DND-41 (cell line): ENCODE measurements around the gene ATXN7L1.

ENCODE experiments used
- CTCF ChIP-seq: IDR thresholded peaks from 2 replicates; pipeline ENCODE4 v1.5.1; 2012; ENCODE audit warnings: borderline replicate concordance, low read length, moderate library complexity, mild to moderate bottlenecking; ENCODE audit not compliant: poor library complexity, severe bottlenecking; ENCODE audit errors: extremely low read depth
- EZH2 ChIP-seq: IDR thresholded peaks from 3 replicates; pipeline ENCODE4 v1.6.1; 2012; ENCODE audit warnings: borderline replicate concordance, low read depth, mild to moderate bottlenecking, moderate library complexity, low read length, inconsistent platforms; ENCODE audit not compliant: severe bottlenecking

GRCh38 chr7:105745681-105746330 lies 130.6 kb downstream of the ATXN7L1 start:
- TF ChIP-seq EZH2, result no peak
- TF ChIP-seq CTCF, result no peak
